B cell (primary cell): Measurements from ENCODE around the gene CCDC170. TPM values are rescaled to one million over a fixed set of nuclear protein-coding genes. Genes with fewer than 3 reads are reported as not detected.

Experiments used
- ATAC-seq: fragments of 200-7000 bp; cut with Tn5 transposase; one replicate; pipeline ENCODE4 v1.10.0; 2021; ENCODE audit warnings: low read depth, mild to moderate bottlenecking, moderate number of reproducible peaks, moderate library complexity
- CTCF ChIA-PET: fragments of 350-600 bp; sonication (Branson Sonifier 250); formaldehyde crosslinking; loops from one replicate; lab custom pipeline; 2021; ENCODE audit warnings: antibody characterized with exemption, inconsistent platforms; lab: Charles Lee
- POLR2A ChIA-PET: fragments of 350-600 bp; sonication (Branson Sonifier 250); formaldehyde crosslinking; loops from one replicate; lab custom pipeline; 2021; ENCODE audit warnings: antibody characterized with exemption; lab: Charles Lee
- DNase-seq: peaks from one replicate; pipeline ENCODE4 v3.0.0; 2013
- H2AFZ ChIP-seq: 2 replicates; pipeline ENCODE4 v1.6.1; 2012; ENCODE audit warnings: mild to moderate bottlenecking, low read depth, low read length; ENCODE audit not compliant: insufficient read depth, poor library complexity, severe bottlenecking
- H3K27ac ChIP-seq, 2 donors: 1 replicate in 1 of 2; 2 replicates in 1 of 2; pipeline ENCODE4 v1.5.1; 2012 to 2013; ENCODE audit warnings: low read length in 2 of 2, mild to moderate bottlenecking in 2 of 2, moderate library complexity in 1 of 2
- H3K27me3 ChIP-seq, 4 experiments: fragments of 200-600 bp in 1 of 4; sonication (generic) in 1 of 4; replicated peaks in 1 of 4; 1 replicate in 2 of 4; 2 replicates in 2 of 4; pipeline versions ENCODE4 v1.6.1 to v1.7.0; 2013 to 2016; ENCODE audit warnings: low read length in 3 of 4, mild to moderate bottlenecking in 2 of 4, mixed read lengths in 1 of 4, moderate library complexity in 1 of 4; ENCODE audit not compliant: insufficient read depth in 4 of 4, control insufficient read depth in 3 of 4; ENCODE audit errors: control extremely low read depth in 1 of 4
- H3K36me3 ChIP-seq, 2 experiments: replicated peaks in 1 of 2; 1 replicate in 1 of 2; 2 replicates in 1 of 2; pipeline versions ENCODE4 v1.6.1 to v1.7.1; 2013; ENCODE audit warnings: low read length in 1 of 2; ENCODE audit not compliant: insufficient read depth in 2 of 2, control insufficient read depth in 1 of 2; ENCODE audit errors: control extremely low read depth in 1 of 2, extremely low read depth in 1 of 2
- H3K4me1 ChIP-seq, 2 donors: fragments of 200-600 bp in 1 of 2; sonication (generic) in 1 of 2; 1 replicate in 1 of 2; 2 replicates in 1 of 2; pipeline versions ENCODE4 v1.5.1 to v1.6.1; 2013 to 2017; ENCODE audit warnings: low read length in 2 of 2; ENCODE audit not compliant: control insufficient read depth in 2 of 2, insufficient read depth in 2 of 2
- H3K4me2 ChIP-seq: replicated peaks from 2 replicates; pipeline ENCODE3; 2012; ENCODE audit warnings: mild to moderate bottlenecking, low read depth, low read length; ENCODE audit not compliant: poor library complexity, severe bottlenecking
- H3K4me3 ChIP-seq, 5 experiments: fragments of 200-600 bp in 1 of 5; sonication (generic) in 1 of 5; 1 replicate in 3 of 5; 2 replicates in 2 of 5; pipeline versions ENCODE4 v1.5.1 to v1.7.0; 2011 to 2016; ENCODE audit warnings: low read length in 4 of 5, mild to moderate bottlenecking in 4 of 5, low read depth in 2 of 5, control low read depth in 1 of 5, moderate library complexity in 1 of 5; ENCODE audit not compliant: insufficient read depth in 1 of 5; ENCODE audit errors: control extremely low read depth in 1 of 5, extremely low read depth in 1 of 5
- H3K79me2 ChIP-seq: fragments of 200-600 bp; sonication (generic); one replicate; pipeline ENCODE4 v1.6.0; 2016; ENCODE audit warnings: low read length; ENCODE audit not compliant: control insufficient read depth, insufficient read depth
- H3K9ac ChIP-seq: fragments of 200-600 bp; sonication (generic); 2 replicates; pipeline ENCODE4 v1.6.1; 2017; ENCODE audit warnings: mild to moderate bottlenecking, low read length, moderate library complexity
- H3K9me3 ChIP-seq, 3 donors: one replicate each; pipeline versions ENCODE4 v1.6.1 to v1.7.1; 2013; ENCODE audit warnings: low read length in 2 of 3; ENCODE audit not compliant: control insufficient read depth in 2 of 3, insufficient read depth in 1 of 3; ENCODE audit errors: control extremely low read depth in 1 of 3
- H4K20me1 ChIP-seq: 2 replicates; pipeline ENCODE4 v1.6.0; 2012; ENCODE audit warnings: mild to moderate bottlenecking, low read length; ENCODE audit not compliant: insufficient read depth, control insufficient read depth, poor library complexity, severe bottlenecking
- H3K27ac Mint-ChIP-seq: one replicate; pipeline ENCODE4 v1.8.0; 2021; ENCODE audit warnings: mixed read lengths
- H3K27me3 Mint-ChIP-seq: one replicate; pipeline ENCODE4 v1.8.0; 2021; ENCODE audit warnings: mixed read lengths
- H3K4me1 Mint-ChIP-seq: one replicate; pipeline ENCODE4 v1.8.0; 2021; ENCODE audit warnings: mixed read lengths
- H3K4me3 Mint-ChIP-seq: one replicate; pipeline ENCODE4 v1.8.0; 2021; ENCODE audit warnings: mixed read lengths
- H3K9me3 Mint-ChIP-seq: one replicate; pipeline ENCODE4 v1.8.0; 2022; ENCODE audit warnings: mixed read lengths; ENCODE audit not compliant: insufficient read depth
- CTCF ChIP-seq: fragments of 200-600 bp; IDR thresholded peaks from one replicate; pipeline ENCODE4 v1.8.0; 2022; ENCODE audit warnings: antibody characterized with exemption, mild to moderate bottlenecking
- EZH2 ChIP-seq: IDR thresholded peaks from 2 replicates; pipeline ENCODE4 v1.6.1; 2012; ENCODE audit warnings: borderline replicate concordance, low read depth, mild to moderate bottlenecking, moderate library complexity, low read length; ENCODE audit not compliant: insufficient read depth, poor library complexity, severe bottlenecking
- WGBS: methylation state at CpG from one replicate; pipeline ENCODE4 v1.1.5; 2013; ENCODE audit warnings: missing lambda C conversion rate; ENCODE audit not compliant: insufficient coverage; 5-methylcytosine and 5-hydroxymethylcytosine counted together
- intact Hi-C: fragments of 100-400 bp; cut with micrococcal nuclease; formaldehyde crosslinking; loops from one replicate; pipeline ENCODE4 v1.10.0; 2022
- polyA plus RNA-seq: library from polyadenylated mRNA; depleted of rRNA; stranded (reverse); fragments of >200 nt; gene quantifications from 2 replicates; pipeline ENCODE4 v1.2.3, GENCODE V29; 2012
- total RNA-seq, 2 donors: library from RNA; stranded (reverse); fragments of 120-200 nt in 1 of 2; gene quantifications; 1 replicate in 1 of 2; 2 replicates in 1 of 2; pipeline versions ENCODE4 v1.2.3 to v1.2.4, GENCODE V29; 2013 to 2022

The CCDC170 gene
- total and polyA plus RNA-seq, 2 donors (not counting 1 experiment from before 2014, with no cell fraction given) = 0.01 TPM; not detected in 1

DNA sequence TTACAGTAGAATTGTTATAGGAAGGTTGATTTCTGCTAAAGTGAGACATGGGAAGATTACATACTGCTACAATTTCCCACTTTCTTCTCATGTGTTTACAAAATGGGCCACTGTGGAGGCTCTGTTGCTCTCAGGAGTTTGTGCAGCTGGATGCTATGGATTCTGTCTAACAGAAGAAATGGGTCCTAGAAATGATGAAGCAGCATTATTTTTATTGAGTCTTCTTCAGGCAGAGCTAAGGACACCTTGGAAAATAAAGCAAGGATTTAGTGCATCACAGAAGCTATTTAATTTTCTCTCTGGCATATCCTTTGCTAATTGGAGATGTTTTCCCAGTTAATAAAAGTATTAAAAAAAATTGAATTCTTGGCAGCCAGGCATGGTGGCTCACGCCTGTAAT is 29.2 kb downstream of the CCDC170 start:
- Mint-ChIP-seq H3K27ac (no peak overlapping the region), H3K4me1 (no peaks in the 10 kb centered on the region), H3K27me3 (peaks cover 18% of the 10 kb centered on the region), H3K9me3 (peaks cover 17% of the 10 kb centered on the region), H3K4me3 (no peak overlapping the region)
- DNase-seq (no peak), ATAC-seq (no peak)
- WGBS = no CpG with 5 or more reads among the region's 1 CpG
- H4K20me1 ChIP-seq = no peaks in the 10 kb centered on the region
- no peaks in the 10 kb centered on the region for H3K4me1 ChIP-seq
- H3K27me3 ChIP-seq = no peaks in the 10 kb centered on the region
- TF ChIP-seq EZH2 (no peak), CTCF (no peak)
- ChIA-PET POLR2A (no interaction called here), CTCF (no interaction called here)
- no peak overlapping the region for H2AFZ ChIP-seq
- H3K36me3 ChIP-seq = no peaks in the 10 kb centered on the region
- H3K9ac ChIP-seq = no peak overlapping the region
- H3K4me3 ChIP-seq = no peak overlapping the region
- intact Hi-C loops = no loop called here
- no peak overlapping the region for H3K27ac ChIP-seq
- H3K9me3 ChIP-seq = peaks cover 0 to 20% (median 8%) of the 10 kb centered on the region in 3 donors
- H3K4me2 ChIP-seq = no peak overlapping the region
- no peaks in the 10 kb centered on the region for H3K79me2 ChIP-seq

- no peak for TF ChIP-seq EZH2
- TF ChIP-seq CTCF = no peak
- Histone ChIP-seq H3K27me3 (no peaks in the 10 kb centered on the region), H3K4me2 (no peak overlapping the region), H3K79me2 (no peaks in the 10 kb centered on the region), H3K36me3 (no peaks in the 10 kb centered on the region), H4K20me1 (no peaks in the 10 kb centered on the region), H3K4me3 (no peak overlapping the region), H3K27ac (no peak overlapping the region), H3K9me3 (peaks cover 0 to 12% (median 2%) of the 10 kb centered on the region in 3 donors), H2AFZ (no peak overlapping the region), H3K9ac (no peak overlapping the region), H3K4me1 (no peaks in the 10 kb centered on the region)
- Mint-ChIP-seq H3K4me1 (no peaks in the 10 kb centered on the region), H3K9me3 (peaks cover 17% of the 10 kb centered on the region), H3K27me3 (peaks cover 18% of the 10 kb centered on the region), H3K4me3 (no peak overlapping the region), H3K27ac (no peak overlapping the region)
- ATAC-seq (no peak), DNase-seq (no peak)
- ChIA-PET POLR2A (no interaction called here), CTCF (no interaction called here)
- 80% methylated on average over 1 of the region's 2 CpGs for WGBS
- intact Hi-C loops = no loop called here
Observed at GRCh38 chr6:151524059-151524458, 30.2 kb downstream of the CCDC170 start.
